Keratinocyte (primary cell): Measurements from ENCODE around the gene ARMC8.

Source experiments
- EZH2 ChIP-seq: IDR thresholded peaks from one replicate; pipeline ENCODE4 v1.6.1; 2012; ENCODE audit warnings: inconsistent platforms, mild to moderate bottlenecking, low read length, moderate library complexity
- TF ChIP-seq, protein P1 (sequence below), 3 experiments: IDR thresholded peaks in 1 of 3; conservative IDR thresholded peaks in 1 of 3; optimal IDR thresholded peaks in 1 of 3; 2 replicates in 2 of 3; 3 replicates in 1 of 3; pipeline versions ENCODE3 to v1.5.1; 2011; ENCODE audit warnings: low read length in 3 of 3, mild to moderate bottlenecking in 3 of 3, moderate library complexity in 2 of 3, control low read depth in 1 of 3, inconsistent platforms in 1 of 3; ENCODE audit not compliant: insufficient read depth in 2 of 3; ENCODE audit errors: extremely low read depth in 1 of 3

DNA sequence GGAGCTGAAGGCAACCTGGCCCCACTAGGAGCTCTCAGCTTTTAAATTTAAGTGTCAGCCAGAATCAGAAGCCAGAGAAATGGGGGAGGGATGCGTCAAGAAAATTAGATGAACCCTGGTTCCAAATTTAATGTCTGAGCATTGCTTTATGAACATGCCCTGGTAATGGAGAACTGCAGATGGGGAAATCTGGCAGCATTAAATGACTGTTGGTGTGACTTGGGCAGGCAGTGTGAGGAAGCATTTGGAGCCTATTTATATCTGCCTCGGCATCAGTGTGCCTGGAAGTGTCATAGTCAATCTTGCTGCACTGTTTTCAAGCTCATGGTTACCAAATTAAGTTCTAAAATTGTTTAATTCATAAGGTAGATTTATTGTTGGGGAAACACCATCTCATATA is 113.5 kb downstream of the ARMC8 start:
- TF ChIP-seq EZH2: no peak
- TF ChIP-seq, protein P1, sequence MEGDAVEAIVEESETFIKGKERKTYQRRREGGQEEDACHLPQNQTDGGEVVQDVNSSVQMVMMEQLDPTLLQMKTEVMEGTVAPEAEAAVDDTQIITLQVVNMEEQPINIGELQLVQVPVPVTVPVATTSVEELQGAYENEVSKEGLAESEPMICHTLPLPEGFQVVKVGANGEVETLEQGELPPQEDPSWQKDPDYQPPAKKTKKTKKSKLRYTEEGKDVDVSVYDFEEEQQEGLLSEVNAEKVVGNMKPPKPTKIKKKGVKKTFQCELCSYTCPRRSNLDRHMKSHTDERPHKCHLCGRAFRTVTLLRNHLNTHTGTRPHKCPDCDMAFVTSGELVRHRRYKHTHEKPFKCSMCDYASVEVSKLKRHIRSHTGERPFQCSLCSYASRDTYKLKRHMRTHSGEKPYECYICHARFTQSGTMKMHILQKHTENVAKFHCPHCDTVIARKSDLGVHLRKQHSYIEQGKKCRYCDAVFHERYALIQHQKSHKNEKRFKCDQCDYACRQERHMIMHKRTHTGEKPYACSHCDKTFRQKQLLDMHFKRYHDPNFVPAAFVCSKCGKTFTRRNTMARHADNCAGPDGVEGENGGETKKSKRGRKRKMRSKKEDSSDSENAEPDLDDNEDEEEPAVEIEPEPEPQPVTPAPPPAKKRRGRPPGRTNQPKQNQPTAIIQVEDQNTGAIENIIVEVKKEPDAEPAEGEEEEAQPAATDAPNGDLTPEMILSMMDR (optimal IDR thresholded peaks at IDR 0.05 in 1 of 3, IDR thresholded peaks at IDR 0.05 in 1 of 3, conservative IDR thresholded peaks at IDR 0.05 in 1 of 3; ENCODE audit: extremely low read depth in 1 of 3, insufficient read depth in 2 of 3, low read length in 3 of 3): no peak
